Activated T-cell treated with anti-CD3 and anti-CD28 coated beads, Interleukin-2, amount 50 U/mL, for 48 hours (primary cell): Measurements from ENCODE around the gene CPNE4.
"Not testable (repeated sequence)": the region's sequence is repeated elsewhere in the genome, so short reads cannot be mapped to it uniquely, and the experiment has no call there.

Source experiments
- DNase-seq, 2 experiments: peaks; one replicate each; pipeline ENCODE4 v3.0.0-alpha.2; 2020

CPNE4 gene

DNA sequence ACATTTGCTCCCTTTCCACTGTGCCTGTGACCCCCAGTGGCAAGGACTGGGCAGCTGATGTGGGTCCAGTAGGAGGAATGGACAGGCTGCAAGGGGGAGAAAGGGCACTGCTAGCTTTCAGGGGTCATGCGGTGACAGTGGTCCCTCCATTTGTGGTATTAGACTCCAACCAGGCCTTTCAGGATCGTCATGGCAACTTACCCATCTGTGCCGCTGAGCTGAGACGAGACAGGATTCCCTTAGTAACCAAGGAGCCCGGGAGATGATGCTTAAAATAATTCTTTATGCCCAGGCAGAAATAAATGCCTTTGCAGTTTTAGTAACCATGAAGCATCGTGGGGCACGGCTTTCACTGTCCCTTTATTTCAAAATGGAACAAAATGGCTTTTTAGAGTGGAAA lies 516.1 kb downstream of the CPNE4 start:
- no peak for DNase-seq

DNA sequence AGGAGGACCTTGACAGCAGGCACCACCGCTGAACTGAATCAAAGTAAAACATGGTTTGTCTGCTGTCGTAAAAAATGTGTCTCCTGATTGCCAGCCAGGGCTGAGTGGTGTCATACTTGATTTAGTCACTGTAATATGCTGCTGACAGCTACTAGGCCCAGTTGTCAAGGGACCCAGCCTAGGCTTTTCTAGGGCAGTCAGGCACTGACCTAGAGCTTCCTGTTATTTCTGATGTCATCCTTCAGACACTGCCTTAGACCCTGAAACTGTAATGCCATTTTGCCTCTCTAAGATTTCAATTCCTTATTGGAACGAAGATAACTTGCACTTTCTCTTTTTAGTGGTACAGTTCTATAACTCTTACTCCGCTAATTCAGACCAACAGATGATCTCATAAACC lies 529.4 kb downstream of the CPNE4 start:
- no peak for DNase-seq

DNA sequence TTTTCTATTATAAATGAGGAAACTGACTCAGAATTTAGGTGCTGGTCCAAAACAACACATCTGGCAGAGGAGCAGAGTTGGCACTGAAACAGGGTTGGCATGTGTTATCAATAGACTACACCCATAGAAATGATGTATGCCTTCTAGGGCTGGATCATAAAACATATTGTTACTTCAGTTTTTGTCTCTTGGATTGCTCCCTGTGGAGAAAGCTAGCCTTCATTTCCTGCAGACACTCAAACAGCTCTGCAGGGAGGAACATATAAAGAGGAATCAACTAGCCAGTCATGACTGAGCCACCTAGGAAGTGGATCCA lies 531.5 kb downstream of the CPNE4 start:
- peak in 1 of 2 experiments; percentile 18 for DNase-seq

DNA sequence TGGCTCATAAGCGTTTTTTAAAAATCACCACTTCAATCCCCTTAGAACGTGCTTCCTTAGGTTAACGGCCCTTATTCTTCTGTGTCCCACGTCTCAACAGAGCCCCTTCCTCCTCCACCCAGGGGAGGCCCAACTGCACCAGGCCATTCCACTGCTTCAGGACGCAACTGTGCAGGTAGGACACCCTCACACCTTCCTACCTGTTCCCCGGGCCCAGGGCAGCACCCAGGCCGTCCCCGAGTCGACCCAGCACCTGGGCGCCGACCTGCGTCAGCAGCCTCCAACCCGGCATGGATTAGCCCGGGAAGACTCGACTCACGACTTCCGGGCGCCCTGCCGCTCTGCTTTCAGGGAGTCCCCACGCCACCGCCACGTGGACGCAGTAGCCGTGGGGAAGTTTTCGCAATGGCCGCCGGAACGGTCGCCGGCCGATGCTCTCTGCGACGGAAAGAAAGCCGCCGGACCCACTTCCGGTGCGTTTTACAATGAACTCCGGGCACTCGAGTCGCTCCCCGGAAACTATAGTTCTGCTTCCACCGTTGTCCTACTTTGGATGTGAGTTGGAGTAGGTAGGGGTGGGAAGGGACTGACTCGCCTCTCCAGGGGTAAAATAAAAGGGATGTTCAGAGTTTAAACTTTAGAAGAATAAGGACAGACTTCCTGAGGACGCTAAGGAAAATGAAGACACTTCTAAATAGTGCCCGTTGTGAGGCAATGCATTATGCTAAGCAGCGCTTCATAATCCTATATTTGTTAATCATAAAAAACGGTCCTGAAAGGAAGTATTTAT lies 532.1 kb downstream of the CPNE4 start, which contains the start of gene MRPL3:
TSS of gene MRPL3 (minus strand) at position 442 of the 790 bp plus-strand sequence. CDS start at position 292, 150 bp downstream.
- DNase-seq, result peak; percentile 88 to 90

DNA sequence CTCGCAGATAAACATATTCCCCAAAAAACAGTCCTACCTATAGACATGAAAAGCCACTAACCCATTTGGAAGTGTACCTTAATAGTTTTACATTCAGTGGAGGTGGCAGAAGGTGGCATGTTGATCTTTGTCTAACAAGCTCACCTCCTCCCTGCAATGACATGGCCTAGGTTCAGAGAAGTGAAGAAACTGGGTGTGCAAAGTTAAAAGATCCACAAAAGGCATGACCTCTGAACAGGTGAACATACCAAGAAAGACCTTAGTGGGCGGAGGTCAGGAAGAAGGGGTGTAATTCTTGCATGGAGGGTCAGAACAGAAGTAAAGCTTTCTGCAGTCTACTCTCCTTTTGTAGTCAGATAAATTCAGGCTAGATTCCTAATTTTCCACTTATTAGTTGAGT lies 532.9 kb downstream of the CPNE4 start:
- peak in 1 of 2 experiments; percentile 21 for DNase-seq

DNA sequence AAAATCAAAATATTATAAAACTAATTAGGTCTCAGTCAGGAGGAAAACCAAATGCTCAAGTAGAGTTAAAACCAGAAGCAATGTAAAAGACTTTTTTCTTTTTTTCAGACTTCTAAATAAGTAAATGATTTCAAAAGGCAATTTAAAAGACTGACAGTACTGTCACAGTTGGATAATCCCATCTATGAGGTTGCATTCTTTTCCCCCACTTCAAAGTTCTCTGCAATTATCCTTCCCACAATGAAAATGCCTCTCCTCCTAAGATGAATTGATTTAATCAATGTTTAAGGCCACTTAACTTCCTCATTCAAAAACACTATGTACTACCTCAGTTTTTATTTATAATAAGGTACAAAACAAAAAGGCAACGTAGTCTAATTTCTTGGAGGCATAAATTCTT lies 540.1 kb downstream of the CPNE4 start:
- no peak for DNase-seq

DNA sequence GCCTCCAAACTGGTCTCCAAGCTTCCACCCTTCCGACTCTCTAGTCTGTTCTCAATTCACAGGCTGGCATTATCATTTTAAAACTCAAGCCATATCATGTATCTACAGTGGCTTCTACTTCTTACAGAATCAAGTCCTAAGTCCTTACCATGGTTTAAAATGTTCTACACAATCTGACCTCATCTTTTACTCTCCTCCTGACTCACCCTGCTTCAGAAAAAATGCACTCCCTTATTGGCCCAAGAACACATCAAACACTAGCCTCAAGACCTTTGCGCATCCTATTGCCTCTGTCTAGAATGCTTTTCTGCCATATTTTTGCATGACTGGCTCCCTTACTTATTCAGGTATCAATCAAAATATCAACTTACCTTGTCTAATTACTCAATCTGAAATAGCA lies 543.0 kb downstream of the CPNE4 start:
- DNase-seq, result no peak

DNA sequence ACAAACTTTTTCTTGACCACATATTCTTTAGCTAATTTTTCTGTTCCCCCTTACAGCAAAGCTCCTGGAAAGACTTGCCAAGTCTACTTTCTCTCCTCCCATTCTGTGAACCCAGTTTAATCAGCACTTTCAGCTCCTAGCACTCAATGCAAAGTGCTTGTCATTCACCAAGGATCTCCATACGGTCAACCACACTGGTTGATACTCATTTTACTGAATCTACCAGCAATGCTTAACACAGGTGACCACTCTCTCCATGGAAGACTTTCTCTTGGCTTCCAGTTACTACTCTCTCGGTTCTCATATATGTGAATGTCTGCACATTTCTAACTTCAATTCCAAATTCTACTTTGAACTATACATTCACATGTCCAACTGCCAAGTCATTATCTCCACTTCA lies 543.7 kb downstream of the CPNE4 start:
- no peak for DNase-seq

DNA sequence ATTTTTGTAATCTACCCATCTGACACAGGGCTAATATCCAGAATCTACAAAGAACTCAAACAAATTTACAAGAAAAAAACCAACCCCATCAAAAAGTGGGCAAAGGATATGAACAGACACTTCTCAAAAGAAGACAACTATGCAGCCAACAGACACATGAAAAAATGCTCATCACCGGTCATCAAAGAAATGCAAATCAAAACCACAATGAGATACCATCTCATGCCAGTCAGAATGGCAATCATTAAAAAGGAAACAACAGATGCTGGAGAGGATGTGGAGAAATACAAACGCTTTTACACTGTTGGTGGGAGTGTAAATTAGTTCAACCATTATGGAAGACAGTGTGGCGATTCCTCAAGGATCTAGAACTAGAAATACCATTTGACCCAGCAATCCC lies 548.3 kb downstream of the CPNE4 start:
- DNase-seq, result not testable (repeated sequence)

DNA sequence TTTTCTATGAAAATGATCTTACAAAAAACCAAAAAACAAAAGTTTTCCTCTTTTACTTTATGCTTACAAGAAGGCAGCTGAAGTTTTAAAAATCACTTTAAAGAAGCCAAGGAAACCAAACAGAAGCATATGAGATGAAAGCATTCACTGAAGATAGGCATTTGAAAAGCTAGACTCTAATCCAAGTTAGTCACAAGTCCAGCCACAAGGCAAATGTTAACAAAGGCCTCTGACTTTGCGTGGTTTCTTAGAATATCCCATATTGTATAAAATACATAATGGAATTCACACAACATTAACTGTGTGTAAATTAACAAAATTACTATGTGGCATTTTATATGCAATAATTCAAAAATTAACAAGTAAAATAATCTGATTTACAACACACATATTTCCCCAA lies 549.7 kb downstream of the CPNE4 start:
- DNase-seq, result no peak

DNA sequence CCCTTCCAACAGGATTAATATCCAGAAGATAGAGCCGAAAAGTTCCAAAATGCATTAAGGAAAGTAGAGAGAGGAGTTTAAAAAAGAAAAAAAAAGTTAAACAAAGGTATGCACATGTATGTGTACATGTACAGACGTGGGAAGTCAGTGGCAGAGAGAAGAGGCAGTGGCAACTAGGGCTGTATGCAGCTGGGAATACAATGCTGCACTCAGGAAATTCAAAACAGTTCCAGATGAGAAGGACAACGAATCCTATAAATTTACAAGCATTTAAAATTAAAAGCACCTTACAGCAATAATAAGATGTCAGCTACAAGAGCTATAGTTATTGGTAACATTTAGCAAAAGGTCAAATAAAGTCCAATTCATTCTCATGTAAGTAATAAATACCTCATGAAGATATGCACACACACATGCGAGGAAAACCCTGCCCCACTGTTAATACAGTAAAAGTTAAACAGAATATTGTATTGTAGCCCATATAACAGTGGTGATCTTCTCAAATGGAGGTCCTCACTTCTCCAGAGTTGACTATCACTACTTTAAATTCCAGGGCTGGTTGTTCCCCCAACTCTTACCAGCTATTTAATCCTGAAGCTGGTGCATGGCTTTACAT lies 550.2 kb downstream of the CPNE4 start:
- no peak for DNase-seq
